ENCODE measurements around the gene CACNA1B. TPM values are rescaled to one million over a fixed set of nuclear protein-coding genes. Genes with fewer than 3 reads are reported as not detected.
A peak's percentile ranks its signal among the peaks of the same experiment; 100 is the strongest.

Gene CACNA1B
- total RNA-seq, 1 donor from 2014 or later = 0.13 TPM

DNA sequence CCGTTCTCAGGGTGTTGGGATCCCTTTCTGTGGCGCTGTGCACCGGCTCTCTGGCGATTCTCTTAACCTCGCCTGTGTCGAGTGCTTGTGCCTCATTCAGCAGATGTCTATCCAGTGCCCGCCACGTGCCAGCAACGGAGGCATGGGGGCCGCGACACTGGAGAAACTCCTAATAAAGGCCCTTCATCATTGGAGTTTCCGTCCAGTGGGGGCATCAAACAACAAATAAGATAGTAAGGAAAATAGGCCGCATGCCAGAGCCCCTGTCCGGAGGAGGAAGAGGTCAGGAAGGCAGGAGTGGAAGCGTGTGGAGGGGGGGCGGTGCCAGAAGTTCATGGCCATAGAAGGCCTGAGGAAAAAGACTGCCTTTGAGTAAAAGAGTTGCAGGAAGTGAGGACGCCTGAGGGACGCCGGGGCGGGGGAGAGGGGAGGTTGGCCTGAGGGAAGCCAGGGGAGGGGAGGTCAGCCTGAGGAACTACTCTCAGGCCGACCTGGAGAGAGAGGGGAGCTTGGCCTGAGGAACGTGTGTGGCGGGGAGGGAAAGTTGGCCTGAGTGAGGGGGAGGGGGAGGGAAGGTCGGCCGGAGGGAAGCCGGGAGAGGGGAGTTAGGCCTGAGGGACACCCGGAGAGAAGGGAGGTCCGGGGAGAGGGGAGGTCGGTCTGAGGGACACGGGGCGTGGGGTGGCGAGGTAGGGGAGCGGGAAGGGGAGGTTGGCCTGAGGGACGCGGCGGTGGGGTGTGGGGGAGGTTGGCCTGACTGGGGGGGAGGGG lies 82.2 kb downstream of the CACNA1B start:
- Mint-ChIP-seq H3K4me3 (ENCODE audit: unreplicated experiment) (no peak overlapping the region), H3K4me1 (ENCODE audit: unreplicated experiment) (no peaks in the 10 kb centered on the region), H3K9me3 (ENCODE audit: unreplicated experiment) (peaks cover 12% of the 10 kb centered on the region), H3K27me3 (ENCODE audit: unreplicated experiment) (no peaks in the 10 kb centered on the region), H3K27ac (ENCODE audit: unreplicated experiment) (no peak overlapping the region), H3K36me3 (ENCODE audit: unreplicated experiment) (no peaks in the 10 kb centered on the region)
- TF ChIP-seq, protein P1, sequence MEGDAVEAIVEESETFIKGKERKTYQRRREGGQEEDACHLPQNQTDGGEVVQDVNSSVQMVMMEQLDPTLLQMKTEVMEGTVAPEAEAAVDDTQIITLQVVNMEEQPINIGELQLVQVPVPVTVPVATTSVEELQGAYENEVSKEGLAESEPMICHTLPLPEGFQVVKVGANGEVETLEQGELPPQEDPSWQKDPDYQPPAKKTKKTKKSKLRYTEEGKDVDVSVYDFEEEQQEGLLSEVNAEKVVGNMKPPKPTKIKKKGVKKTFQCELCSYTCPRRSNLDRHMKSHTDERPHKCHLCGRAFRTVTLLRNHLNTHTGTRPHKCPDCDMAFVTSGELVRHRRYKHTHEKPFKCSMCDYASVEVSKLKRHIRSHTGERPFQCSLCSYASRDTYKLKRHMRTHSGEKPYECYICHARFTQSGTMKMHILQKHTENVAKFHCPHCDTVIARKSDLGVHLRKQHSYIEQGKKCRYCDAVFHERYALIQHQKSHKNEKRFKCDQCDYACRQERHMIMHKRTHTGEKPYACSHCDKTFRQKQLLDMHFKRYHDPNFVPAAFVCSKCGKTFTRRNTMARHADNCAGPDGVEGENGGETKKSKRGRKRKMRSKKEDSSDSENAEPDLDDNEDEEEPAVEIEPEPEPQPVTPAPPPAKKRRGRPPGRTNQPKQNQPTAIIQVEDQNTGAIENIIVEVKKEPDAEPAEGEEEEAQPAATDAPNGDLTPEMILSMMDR (IDR thresholded peaks at IDR 0.05) = no peak
- DNase-seq (ENCODE audit: extremely low spot score, unreplicated experiment) = peak; percentile 75

DNA sequence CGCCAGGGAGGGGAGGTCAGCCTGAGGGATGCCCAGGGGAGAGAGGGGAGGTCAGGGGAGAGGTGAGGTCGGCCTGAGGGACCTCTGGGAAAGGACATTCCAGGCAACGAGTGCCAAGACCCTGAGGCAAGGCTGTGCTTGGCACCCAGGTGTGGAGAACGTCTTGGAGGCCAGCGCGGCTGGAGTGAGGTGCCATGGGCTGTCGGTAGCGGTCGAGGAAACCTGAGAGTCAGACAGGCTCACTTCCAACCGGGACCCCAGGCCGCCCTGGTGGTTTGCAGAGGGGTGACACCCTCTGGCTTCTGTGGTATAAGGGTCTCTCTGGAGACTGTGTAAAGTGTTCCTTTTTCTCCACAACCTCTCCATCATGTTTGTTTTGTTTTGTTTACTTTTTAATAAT lies 82.9 kb downstream of the CACNA1B start:
- DNase-seq (ENCODE audit: extremely low spot score, unreplicated experiment) = peak; percentile 82
- H3K27me3 Mint-ChIP-seq (ENCODE audit: unreplicated experiment) = no peaks in the 10 kb centered on the region
- no peaks in the 10 kb centered on the region for H3K4me1 Mint-ChIP-seq (ENCODE audit: unreplicated experiment)

DNA sequence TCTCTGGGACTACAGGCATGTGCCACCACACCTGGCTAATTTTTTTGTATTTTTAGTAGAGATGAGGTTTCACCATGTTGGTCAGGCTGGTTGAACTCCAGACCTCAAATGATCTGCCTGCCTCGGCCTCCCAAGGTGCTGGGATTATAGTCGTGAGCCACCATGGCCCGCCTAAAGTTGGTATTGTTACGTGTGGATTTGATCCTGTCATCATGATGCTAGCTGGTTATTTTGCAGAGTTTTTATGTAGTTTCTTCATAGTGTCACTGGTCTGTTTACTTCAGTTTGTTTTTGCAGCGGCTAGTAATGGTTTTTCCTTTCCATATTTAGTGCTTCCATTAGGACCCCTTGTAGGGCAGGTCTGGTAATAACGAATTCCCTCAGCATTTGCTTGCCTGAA lies 85.9 kb downstream of the CACNA1B start:
- H3K36me3 Mint-ChIP-seq (ENCODE audit: unreplicated experiment) = no peaks in the 10 kb centered on the region
- no peak overlapping the region for H3K27ac Mint-ChIP-seq (ENCODE audit: unreplicated experiment)
- DNase-seq (ENCODE audit: extremely low spot score, unreplicated experiment) = no peak
- TF ChIP-seq, protein P1 (IDR thresholded peaks at IDR 0.05) = no peak
- H3K27me3 Mint-ChIP-seq (ENCODE audit: unreplicated experiment) = no peaks in the 10 kb centered on the region
- H3K4me3 Mint-ChIP-seq (ENCODE audit: unreplicated experiment) = no peak overlapping the region
- H3K4me1 Mint-ChIP-seq (ENCODE audit: unreplicated experiment) = no peaks in the 10 kb centered on the region
- H3K9me3 Mint-ChIP-seq (ENCODE audit: unreplicated experiment) = peaks cover 12% of the 10 kb centered on the region

More for the DNA sequence above, 82.9 kb downstream of the CACNA1B start:
- H3K4me3 Mint-ChIP-seq (ENCODE audit: unreplicated experiment) = no peak overlapping the region
- H3K36me3 Mint-ChIP-seq (ENCODE audit: unreplicated experiment) = no peaks in the 10 kb centered on the region
- H3K9me3 Mint-ChIP-seq (ENCODE audit: unreplicated experiment) = peaks cover 12% of the 10 kb centered on the region
- no peak overlapping the region for H3K27ac Mint-ChIP-seq (ENCODE audit: unreplicated experiment)
- TF ChIP-seq, protein P1 (IDR thresholded peaks at IDR 0.05) = no peak

DNA sequence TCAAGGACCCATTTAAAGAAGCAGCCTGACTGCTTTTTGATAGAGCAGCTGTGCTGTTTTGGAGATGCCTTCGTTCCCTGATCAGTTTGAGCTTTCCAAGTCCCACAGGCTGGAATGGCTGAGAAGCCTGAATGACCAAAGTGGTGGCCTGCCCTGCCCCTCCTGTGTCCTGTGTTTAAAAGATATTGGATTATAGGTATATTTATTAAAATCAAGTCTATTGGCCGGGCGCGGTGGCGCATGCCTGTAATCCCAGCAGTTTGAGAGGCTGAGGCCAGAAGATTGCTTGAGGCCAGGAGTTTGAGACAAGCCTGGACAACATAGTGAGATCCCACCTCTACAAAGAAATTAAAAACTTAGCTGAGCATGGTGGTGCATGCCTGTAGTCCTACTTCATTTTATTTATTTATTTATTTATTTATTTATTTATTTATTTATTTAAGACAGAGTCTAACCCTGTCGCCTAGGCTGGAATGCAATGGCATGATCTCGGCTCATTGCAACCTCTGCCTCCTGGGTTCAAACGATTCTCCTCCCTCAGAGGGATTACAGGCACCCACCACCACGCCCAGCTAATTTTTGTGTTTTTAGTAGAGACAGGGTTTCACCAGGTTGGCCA lies 87.7 kb downstream of the CACNA1B start:
- TF ChIP-seq, protein P1 (IDR thresholded peaks at IDR 0.05) = no peak
- H3K4me3 Mint-ChIP-seq (ENCODE audit: unreplicated experiment) = no peak overlapping the region
- peaks cover 12% of the 10 kb centered on the region for H3K9me3 Mint-ChIP-seq (ENCODE audit: unreplicated experiment)
- no peak overlapping the region for H3K27ac Mint-ChIP-seq (ENCODE audit: unreplicated experiment)
- H3K36me3 Mint-ChIP-seq (ENCODE audit: unreplicated experiment) = no peaks in the 10 kb centered on the region
- peak; percentile 59 for DNase-seq (ENCODE audit: extremely low spot score, unreplicated experiment)
- H3K27me3 Mint-ChIP-seq (ENCODE audit: unreplicated experiment) = no peaks in the 10 kb centered on the region
- H3K4me1 Mint-ChIP-seq (ENCODE audit: unreplicated experiment) = no peaks in the 10 kb centered on the region

DNA sequence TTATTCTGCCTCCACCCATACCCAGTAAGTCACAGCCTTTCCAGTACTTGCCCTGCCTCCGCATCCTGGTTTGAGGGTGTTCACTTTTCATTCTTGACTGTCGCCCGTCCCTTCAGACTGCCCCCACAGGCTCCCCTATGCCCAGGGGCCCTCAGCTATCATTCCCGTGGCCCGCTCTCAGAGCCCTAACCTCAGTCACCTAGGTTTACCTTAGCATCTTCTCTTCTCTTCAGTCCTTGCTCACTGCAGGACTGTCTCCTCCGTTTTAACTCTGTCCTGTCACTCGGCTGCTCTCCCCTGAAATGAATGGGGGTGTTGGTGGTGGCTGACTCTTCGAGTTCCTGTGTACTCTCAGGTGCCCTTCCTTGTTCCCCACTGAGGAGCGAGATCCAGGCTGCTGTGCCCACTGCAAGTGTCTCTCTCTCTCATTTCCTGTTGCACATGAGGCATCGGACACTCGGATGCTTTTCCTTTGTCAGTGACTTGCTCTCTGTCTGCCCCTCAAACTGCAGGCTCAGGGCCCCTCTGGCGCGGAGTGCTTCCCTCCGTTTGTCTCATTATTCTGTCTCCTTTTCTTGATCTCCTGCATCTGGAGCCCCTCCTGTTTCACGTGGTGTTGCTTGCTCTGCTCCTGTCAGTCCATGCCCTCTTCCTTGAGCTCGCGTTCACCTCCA lies 89.8 kb downstream of the CACNA1B start:
- TF ChIP-seq, protein P1 (IDR thresholded peaks at IDR 0.05) = no peak
- DNase-seq (ENCODE audit: extremely low spot score, unreplicated experiment) = peak; percentile 62
- no peaks in the 10 kb centered on the region for H3K36me3 Mint-ChIP-seq (ENCODE audit: unreplicated experiment)
- no peaks in the 10 kb centered on the region for H3K4me1 Mint-ChIP-seq (ENCODE audit: unreplicated experiment)
- peaks cover 6% of the 10 kb centered on the region for H3K9me3 Mint-ChIP-seq (ENCODE audit: unreplicated experiment)
- no peak overlapping the region for H3K27ac Mint-ChIP-seq (ENCODE audit: unreplicated experiment)
- H3K27me3 Mint-ChIP-seq (ENCODE audit: unreplicated experiment) = no peaks in the 10 kb centered on the region
- no peak overlapping the region for H3K4me3 Mint-ChIP-seq (ENCODE audit: unreplicated experiment)

Measured in osteocyte (in vitro differentiated cells).